Measurements from ENCODE around the gene ASAP2.

The ASAP2 gene

DNA sequence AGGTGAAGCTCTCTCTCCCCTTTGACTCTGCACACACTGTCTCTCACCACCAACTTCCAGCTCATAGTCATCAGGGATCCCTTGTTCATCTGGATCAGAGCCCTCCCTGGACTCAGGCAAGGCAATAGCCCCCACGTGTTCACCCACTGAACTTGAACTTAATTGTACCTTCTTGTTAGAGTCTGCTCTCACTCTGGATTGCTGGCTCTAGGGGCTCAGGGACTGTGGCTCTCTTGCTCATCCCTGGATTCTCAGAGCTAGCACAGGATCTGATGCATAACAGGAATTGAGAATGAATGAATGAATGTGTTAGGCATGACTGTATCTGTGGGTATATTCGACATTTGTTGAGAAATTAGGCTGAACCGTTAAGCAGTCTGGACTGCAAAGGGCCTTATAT lies 16.7 kb upstream of the ASAP2 start:
- no peak for TF ChIP-seq POLR2A (IDR thresholded peaks at IDR 0.05; ENCODE audit: low read depth, low read length)
- no peak for TF ChIP-seq TAF1 (IDR thresholded peaks at IDR 0.05; ENCODE audit: borderline replicate concordance, low read depth, low read length)
- TF ChIP-seq POLR2AphosphoS5 (IDR thresholded peaks at IDR 0.05; ENCODE audit: low read depth, low read length), result no peak
- no peak for FAIRE-seq

DNA sequence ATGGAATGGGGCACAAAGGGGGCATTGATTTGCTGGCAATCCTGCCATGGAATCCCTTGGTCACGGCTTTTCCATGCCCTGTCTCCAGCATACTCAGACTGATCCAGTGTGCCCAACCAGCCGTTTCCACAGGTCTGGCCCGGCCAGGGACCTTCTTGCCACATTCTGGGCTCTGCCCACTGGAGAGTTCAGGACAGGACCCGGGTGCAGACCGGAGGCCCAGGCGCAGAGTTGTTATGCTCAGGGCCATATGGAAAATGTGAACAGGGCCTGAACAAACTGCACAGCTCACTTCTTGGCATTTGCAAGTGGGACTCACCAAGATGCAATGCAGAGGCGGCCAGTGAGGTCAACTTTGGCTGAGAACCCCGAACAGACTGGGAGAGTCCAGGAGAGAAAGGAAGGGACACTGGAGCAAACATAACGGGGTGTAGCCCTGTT lies 15.6 kb upstream of the ASAP2 start:
- TF ChIP-seq TAF1 (IDR thresholded peaks at IDR 0.05; ENCODE audit: borderline replicate concordance, low read depth, low read length) (no peak), POLR2AphosphoS5 (IDR thresholded peaks at IDR 0.05; ENCODE audit: low read depth, low read length) (no peak), POLR2A (IDR thresholded peaks at IDR 0.05; ENCODE audit: low read depth, low read length) (no peak)
- DNase-seq (ENCODE audit: insufficient read length), result no peak
- FAIRE-seq, result no peak

More for the DNA sequence above, 16.7 kb upstream of the ASAP2 start:
- DNase-seq (ENCODE audit: insufficient read length), result no peak

DNA sequence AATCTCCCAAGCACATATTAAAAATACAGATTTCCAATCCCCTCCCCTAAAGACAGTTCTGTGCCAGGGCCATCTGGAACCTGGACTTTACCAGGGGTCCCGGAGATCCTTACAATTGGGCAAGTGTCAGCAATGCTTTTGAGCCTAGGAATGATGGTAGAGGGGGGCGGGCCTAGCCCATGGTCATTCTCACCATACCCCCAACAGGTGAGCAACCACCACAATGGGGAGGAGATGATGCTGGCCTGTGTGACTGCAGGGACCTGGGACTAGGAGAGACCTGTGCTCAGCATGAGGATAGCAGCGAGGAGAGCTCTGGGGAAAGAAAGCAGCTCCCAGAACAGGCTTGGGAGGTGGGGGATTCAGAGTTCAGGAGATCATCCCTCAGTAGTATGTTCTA lies 13.9 kb upstream of the ASAP2 start:
- TF ChIP-seq POLR2AphosphoS5 (IDR thresholded peaks at IDR 0.05; ENCODE audit: low read depth, low read length) (no peak), POLR2A (IDR thresholded peaks at IDR 0.05; ENCODE audit: low read depth, low read length) (no peak), TAF1 (IDR thresholded peaks at IDR 0.05; ENCODE audit: borderline replicate concordance, low read depth, low read length) (no peak)
- DNase-seq (ENCODE audit: insufficient read length), result no peak
- no peak for FAIRE-seq

DNA sequence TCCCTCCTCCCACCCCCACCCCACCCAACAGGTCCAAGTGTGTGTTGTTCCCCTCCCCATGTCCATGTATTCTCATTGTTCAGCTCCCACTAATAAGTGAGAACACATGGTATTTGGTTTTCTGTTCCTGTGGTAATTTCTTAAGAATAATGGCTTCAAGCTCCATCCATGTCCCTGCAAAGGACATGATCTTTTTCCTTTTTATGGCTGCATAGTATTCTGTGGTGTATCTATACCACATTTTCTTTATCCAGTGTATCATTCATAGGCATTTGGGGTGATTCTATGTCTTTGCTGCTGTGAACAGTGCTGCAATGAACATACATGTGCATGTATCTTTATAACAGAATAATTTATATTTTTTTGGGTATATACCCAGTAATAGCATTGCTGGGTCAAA lies 12.3 kb upstream of the ASAP2 start:
- FAIRE-seq, result no peak
- DNase-seq (ENCODE audit: insufficient read length), result no peak
- TF ChIP-seq POLR2AphosphoS5 (IDR thresholded peaks at IDR 0.05; ENCODE audit: low read depth, low read length), result no peak
- no peak for TF ChIP-seq TAF1 (IDR thresholded peaks at IDR 0.05; ENCODE audit: borderline replicate concordance, low read depth, low read length)
- TF ChIP-seq POLR2A (IDR thresholded peaks at IDR 0.05; ENCODE audit: low read depth, low read length), result no peak

DNA sequence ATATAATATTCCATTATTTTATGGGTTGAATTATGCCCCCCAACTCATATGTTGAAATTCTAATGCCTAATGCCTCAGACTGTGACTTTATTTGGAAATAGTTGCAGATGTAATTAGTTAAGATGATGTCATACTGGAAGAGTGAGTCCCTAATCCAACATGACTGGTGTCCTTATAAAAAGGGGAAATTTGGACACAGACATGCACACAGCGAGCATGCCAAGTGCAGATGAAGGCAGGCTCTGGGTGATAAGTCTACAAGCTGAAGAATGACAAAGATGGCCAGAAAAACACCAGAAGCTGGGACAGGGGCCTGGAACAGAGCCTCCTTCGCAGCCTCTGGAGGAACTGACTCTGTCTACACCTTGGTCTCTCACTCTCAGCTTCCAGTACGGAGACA lies 10.0 kb upstream of the ASAP2 start:
- FAIRE-seq (no peak), DNase-seq (ENCODE audit: insufficient read length) (no peak)
- TF ChIP-seq POLR2A (IDR thresholded peaks at IDR 0.05; ENCODE audit: low read depth, low read length), result no peak
- no peak for TF ChIP-seq POLR2AphosphoS5 (IDR thresholded peaks at IDR 0.05; ENCODE audit: low read depth, low read length)
- TF ChIP-seq TAF1 (IDR thresholded peaks at IDR 0.05; ENCODE audit: borderline replicate concordance, low read depth, low read length), result no peak

DNA sequence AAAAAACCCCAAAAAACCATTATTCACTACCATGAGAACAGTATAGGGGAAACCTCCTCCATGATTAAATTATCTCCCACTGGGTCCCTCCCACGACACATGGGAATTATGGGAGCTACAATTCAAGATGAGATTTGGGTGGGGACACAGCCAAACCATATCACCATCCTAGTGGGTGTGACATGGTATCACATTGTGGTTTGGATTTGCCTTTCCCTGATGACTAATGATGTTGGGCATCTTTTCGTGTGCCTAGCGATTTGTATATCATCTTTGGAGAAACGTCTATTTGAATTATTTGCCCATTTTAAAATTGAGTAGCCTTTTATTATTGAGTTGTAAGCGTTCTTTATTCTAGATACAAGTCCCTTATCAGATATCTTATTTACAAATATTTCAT lies 8.7 kb upstream of the ASAP2 start:
- DNase-seq (ENCODE audit: insufficient read length) (no peak), FAIRE-seq (no peak)
- TF ChIP-seq POLR2A (IDR thresholded peaks at IDR 0.05; ENCODE audit: low read depth, low read length) (no peak), POLR2AphosphoS5 (IDR thresholded peaks at IDR 0.05; ENCODE audit: low read depth, low read length) (no peak), TAF1 (IDR thresholded peaks at IDR 0.05; ENCODE audit: borderline replicate concordance, low read depth, low read length) (no peak)

DNA sequence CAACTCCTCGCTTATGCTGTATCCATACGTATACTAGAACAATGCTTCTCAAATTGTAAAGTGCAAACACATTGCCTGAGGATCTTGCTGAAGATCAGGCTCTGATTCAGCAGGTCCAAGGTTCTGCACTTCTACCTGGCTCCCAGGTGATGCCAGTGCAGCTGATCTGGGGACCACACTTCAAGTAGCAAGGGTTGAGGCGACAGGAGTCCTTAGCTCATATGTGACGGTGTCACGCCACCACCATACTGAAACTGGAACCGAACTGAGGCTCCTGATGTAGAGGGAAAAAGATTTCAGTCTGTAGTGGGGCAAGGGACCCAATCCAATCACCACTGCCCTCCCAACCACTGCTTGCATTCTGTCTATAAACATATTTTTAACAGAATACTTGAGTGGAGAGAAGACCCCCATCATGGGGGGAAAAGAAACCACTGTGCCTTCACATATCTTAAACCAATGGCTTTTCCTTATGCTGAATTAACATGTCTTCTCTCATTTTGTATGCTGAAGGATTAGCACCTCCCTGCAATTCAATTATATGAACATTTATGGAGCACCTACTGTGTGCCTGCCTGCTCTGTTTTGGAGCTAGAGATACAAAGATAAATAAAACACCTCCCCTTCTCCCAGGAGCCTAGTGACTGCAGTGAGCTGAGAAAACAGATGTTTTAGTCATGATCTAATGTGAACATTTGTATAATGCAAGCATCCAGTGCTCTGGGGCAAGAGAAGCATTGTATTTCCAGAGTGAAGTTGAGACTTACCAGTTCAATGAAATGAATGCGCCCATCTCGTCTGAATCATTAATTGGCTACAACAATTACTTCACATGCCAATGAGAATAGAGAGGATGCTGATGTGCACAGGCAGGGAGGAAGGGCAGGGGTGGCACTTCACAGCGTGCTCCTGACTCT lies 6.6 kb upstream of the ASAP2 start:
- no peak for DNase-seq (ENCODE audit: insufficient read length)
- FAIRE-seq, result no peak
- no peak for TF ChIP-seq POLR2AphosphoS5 (IDR thresholded peaks at IDR 0.05; ENCODE audit: low read depth, low read length)

DNA sequence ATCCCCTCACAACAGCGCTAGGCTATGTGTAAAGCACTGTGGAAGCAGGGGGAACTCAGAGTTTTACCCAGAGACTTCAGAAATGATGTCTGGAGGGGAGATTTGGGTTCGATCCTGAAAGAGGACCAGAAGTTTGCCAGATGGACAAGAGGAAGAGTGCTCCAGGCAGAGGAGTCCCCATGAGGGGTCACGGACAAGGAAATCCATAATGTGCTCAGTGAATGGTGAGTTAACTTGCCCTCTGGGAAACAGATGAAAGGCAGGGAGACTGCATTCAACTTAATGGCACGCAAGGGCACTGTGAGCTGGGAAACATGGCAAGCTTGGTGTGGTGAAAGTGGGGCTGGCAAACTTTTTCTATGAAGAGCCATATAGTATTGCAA lies 6.0 kb upstream of the ASAP2 start:
- DNase-seq (ENCODE audit: insufficient read length) (no peak), FAIRE-seq (no peak)
- TF ChIP-seq POLR2A (IDR thresholded peaks at IDR 0.05; ENCODE audit: low read depth, low read length) (no peak), TAF1 (IDR thresholded peaks at IDR 0.05; ENCODE audit: borderline replicate concordance, low read depth, low read length) (no peak), POLR2AphosphoS5 (IDR thresholded peaks at IDR 0.05; ENCODE audit: low read depth, low read length) (no peak)

DNA sequence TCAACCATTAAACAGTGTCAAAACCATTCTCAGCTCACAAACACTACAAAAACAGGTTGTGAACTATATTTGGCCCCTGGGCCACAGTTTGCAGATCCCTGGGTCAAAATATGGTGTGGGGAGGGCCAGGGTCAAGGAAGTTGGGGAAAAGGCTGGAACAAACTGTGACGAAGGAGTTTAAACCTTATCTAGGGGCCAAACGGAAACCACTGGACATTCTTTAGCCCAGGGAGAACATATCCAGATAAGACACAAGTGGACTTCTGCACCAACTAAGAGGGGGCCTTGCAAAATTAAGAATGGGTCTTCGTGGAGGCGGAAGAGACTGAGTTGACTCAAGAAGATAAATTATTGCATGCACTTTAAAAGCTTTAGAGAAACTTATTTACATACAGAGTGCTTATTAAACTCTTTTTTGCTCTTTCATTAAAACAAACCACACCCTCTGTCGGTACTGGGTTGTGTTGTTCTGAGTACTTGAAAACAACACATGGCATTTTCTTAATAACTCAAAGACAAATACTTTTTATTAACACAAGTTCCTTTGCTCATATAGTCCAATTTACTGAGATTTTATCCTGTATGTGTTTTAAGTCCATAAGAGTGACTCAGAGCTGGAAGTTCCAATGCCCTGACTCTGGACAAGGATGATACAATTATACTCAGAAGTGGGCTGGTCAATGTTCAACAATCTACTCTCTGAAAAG lies 5.3 kb upstream of the ASAP2 start:
- no peak for FAIRE-seq
- TF ChIP-seq POLR2A (IDR thresholded peaks at IDR 0.05; ENCODE audit: low read depth, low read length) (no peak), POLR2AphosphoS5 (IDR thresholded peaks at IDR 0.05; ENCODE audit: low read depth, low read length) (no peak), TAF1 (IDR thresholded peaks at IDR 0.05; ENCODE audit: borderline replicate concordance, low read depth, low read length) (no peak)
- DNase-seq (ENCODE audit: insufficient read length), result no peak

DNA sequence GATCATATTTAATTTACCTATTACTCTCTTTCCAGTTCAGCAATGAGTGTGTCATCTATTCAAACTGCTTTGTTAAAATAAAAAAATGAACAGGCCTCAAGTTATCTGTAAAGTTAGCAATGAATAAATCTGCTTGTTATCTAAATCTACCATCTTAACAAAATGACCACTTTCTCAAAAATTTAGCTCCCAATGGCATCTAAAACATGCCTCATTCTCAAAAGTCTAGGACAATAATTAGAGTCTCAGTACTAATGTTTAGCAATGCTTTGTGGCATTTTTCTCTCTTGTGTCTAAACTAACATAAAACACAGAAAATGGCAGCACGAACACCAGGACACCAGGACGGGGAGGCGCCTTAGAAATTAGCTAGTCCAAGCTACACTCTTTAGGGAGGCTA lies 3.6 kb upstream of the ASAP2 start:
- DNase-seq (ENCODE audit: insufficient read length), result no peak
- TF ChIP-seq POLR2A (IDR thresholded peaks at IDR 0.05; ENCODE audit: low read depth, low read length) (no peak), POLR2AphosphoS5 (IDR thresholded peaks at IDR 0.05; ENCODE audit: low read depth, low read length) (no peak), TAF1 (IDR thresholded peaks at IDR 0.05; ENCODE audit: borderline replicate concordance, low read depth, low read length) (no peak)
- no peak for FAIRE-seq

DNA sequence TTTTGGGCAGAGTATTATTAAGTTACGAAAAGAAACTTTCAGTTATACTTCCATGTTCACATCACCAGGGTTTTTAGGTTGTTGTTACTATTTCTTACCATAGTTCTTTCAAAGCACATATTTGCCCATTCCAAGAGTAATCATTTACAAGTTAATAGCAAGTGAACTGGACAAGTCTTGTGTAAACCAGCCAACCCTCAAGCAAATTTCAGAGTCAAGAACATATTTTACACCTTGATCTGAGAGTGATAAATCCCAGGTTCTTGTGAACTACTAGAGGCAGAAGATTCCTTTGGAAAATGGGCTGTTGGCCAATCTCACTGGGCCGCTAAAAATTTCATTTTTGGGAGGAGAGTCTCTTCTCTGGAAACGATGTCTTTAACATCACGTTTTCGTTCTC lies 2.7 kb upstream of the ASAP2 start:
- TF ChIP-seq POLR2AphosphoS5 (IDR thresholded peaks at IDR 0.05; ENCODE audit: low read depth, low read length) (no peak), TAF1 (IDR thresholded peaks at IDR 0.05; ENCODE audit: borderline replicate concordance, low read depth, low read length) (no peak), POLR2A (IDR thresholded peaks at IDR 0.05; ENCODE audit: low read depth, low read length) (no peak)
- DNase-seq (ENCODE audit: insufficient read length), result no peak
- no peak for FAIRE-seq

DNA sequence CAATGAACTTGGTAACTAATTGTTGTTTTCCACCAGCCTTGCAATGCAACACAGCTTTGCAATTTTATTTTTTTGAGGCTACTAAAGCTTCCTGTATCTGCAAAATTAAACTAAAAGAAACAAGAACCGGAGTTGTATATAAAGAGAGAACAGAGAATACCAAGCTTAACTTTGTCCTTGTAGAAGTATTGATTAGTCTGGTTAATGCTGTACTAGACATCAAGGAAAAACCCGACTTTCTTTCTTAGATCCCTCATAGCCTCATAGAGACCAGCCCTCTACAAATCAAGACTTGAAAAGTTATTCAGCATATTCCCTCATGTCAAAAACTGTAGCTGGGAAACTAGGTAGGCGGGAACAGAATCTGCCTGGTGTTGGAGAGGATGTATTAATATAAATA lies 1.7 kb upstream of the ASAP2 start:
- TF ChIP-seq TAF1 (IDR thresholded peaks at IDR 0.05; ENCODE audit: borderline replicate concordance, low read depth, low read length) (no peak), POLR2AphosphoS5 (IDR thresholded peaks at IDR 0.05; ENCODE audit: low read depth, low read length) (no peak), POLR2A (IDR thresholded peaks at IDR 0.05; ENCODE audit: low read depth, low read length) (no peak)
- DNase-seq (ENCODE audit: insufficient read length), result no peak
- FAIRE-seq, result no peak
